HG02885 (cell line): Measurements from ENCODE around the gene S1PR5.
A peak's percentile ranks its signal among the peaks of the same experiment; 100 is the strongest.
"Not testable (repeated sequence)": the region's sequence is repeated elsewhere in the genome, so short reads cannot be mapped to it uniquely, and the experiment has no call there.

Source experiments
- ATAC-seq: cut with Tn5 transposase; IDR thresholded peaks from one replicate; pipeline ENCODE4 v1.9.1; 2021; ENCODE audit warnings: mild to moderate bottlenecking; ENCODE audit not compliant: unreplicated experiment, poor library complexity

The S1PR5 gene

DNA sequence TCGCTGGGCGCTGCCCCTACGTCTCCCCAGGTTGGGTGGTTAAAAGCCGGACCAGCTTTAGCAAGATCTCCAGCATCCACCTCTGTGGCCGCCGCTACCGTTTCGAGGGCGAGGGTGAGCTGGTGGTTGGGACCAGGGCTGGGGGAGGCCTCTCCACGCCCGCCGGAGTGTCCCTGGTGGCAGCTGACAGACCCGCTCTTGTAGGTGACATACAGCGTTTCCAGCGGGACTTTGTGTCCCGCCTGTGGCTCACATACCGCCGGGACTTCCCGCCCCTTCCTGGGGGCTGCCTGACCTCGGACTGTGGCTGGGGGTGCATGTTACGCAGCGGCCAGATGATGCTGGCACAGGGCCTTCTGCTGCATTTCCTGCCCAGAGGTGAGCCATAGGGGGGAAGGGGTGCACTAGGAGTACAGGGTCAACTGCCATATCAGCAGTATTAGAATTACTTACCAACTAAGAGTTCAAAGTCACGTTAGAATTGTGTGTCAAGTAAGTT is 27.6 kb upstream of the S1PR5 start:
- ATAC-seq: no peak

DNA sequence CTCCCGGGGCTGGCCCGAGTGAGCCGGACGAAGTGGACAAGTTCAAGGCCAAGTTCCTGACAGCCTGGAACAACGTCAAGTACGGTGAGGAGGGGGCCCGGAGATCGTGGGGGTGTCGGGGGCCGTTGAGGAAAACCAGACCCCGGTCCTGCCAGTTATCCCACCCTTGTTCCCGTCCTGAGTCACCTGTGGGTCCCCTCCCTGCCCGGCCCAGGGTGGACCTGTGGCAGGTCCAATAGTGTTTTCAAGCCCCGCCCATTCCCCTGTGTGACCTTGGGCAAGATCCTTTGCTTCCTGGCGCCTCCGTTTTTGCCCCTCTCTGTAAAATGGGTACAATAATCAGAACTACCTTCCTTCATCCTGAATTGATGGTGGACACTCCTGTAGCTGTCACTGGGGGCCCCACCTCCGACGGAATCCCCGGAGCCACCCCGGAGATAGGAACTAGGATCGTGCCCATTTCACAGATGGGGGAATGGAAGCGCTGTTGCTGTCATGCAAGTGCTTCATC is 27.1 kb upstream of the S1PR5 start:
- ATAC-seq: no peak

DNA sequence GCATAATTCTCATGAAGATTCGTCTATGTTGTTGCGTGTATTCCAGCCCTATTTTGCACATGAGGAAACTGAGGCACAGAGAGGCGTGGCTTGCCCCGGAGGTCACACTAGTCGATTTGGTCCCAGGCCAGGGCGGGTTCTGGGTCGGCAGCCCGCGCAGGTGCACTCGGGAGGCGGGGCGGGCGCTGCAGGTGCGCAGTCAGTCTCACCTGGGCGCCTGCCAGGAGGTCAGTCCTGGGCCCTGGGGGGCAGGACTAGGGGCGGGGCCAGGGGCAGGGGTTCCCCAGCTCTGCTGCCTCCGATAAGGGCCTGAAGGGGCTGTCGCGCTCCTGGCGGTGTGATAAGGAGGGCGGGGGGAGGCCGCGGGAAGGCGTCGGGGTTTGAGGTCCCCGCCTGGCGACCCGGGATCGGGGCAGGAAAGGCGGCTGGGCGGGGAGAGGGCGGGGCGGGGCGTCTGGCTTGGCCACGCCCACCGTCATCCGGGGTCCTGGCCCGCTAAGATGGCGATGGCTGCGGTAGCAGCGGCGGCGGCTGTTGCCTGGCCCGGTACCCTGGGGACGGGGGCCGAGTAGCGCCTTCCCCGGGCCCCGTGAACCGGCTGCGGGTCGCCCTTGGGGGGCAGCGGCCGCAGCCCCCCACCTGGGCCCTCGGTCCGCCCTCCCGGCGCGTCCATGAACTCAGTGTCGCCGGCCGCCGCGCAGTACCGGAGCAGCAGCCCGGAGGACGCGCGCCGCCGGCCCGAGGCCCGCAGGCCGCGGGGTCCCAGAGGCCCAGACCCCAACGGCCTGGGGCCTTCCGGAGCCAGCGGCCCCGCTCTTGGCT is 26.4 kb upstream of the S1PR5 start, which contains the start of gene ATG4D:
ATG4D (plus strand) TSS at position 485 of the 822 bp plus-strand sequence; CDS start at position 672, 187 bp downstream.
- peak; percentile 79 for ATAC-seq

DNA sequence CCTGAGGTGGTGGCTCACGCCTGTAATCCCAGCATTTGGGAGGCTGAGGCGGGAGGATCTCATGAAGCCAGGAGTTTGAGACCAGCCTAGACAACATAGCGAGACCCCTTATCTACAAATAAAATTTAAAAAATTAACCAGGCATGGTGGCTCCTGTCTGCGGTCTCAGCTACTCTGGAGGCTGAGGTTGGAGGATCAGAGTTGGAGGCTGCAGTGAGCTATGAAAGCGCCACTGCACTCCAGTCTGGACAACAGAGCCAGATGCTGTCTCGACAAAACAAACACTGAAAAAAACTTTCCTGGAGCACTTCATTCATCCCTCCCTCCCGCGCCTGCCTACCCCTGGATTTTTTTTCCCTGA is 25.8 kb upstream of the S1PR5 start:
- ATAC-seq: no peak

DNA sequence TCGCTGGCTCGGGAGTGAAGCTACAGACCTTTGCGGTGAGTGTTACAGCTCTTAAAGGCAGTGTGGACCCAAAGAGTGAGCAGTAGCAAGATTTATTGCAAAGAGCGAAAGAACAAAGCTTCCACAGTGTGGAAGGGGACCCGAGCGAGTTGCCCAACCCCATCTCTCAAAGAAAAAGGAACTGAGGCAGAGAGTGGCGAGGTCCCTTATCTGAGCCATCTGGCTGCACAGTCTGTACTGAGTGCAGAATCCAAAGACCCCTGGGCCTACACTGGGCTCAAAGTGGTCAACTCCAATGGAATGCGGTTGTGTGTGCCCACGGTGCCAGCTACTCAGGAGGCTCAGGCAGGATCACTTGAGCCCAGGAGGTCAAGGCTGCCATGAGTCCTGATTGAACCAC is 21.8 kb upstream of the S1PR5 start:
- not testable (repeated sequence) for ATAC-seq

DNA sequence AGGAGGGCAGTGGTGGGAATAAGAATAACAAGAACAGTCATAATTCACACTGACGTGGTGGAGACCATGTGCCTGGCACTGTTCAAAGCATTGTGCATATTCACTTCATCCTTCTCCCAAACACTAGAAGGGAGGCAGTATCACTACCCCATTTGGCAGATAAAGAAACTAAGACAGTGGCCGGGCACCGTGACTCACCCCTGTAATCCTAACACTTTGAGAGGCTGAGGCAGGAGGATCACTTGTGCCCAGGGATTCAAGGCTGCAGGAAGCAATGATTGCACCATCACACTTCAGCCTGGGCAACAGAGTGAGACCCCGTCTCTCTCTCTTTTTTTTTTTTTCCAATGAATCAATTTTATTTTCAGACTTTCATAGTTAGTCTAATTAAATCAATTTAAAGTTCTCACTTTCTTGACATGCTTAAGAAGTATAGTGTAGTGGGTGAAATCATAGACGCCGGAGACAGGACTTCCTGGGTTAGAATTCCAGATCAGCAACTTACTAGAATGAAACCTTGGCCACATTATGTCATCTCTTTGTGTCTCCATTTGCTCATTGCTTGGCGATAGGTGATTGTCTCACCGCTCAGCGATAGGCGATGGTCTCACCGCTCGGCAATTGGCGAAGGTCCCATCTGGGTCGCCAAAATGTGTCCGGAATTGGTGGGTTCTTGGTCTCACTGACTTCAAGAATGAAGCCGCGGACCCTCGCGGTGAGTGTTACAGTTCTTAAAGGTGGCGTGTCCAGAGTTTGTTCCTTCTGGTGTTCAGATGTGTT is 21.1 kb upstream of the S1PR5 start:
- no peak for ATAC-seq

DNA sequence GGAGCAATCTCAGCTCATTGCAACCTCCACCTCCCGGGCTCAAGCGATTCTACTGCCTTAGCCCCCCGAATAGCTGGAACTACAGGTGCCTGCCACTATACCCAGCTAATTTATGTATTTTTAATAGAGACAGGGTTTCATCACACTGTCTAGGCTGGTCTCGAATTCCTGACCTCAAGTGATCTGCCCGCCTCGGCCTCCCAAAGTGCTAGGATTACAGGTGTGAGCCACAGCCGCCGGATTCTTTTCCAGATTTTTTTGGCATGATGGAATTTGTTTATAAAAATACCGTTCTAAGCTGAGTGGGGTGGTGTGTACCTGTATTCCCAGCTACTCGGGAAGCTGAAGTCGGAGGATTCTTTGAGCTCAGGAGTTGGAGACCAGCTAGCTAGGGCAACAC is 20.4 kb upstream of the S1PR5 start:
- ATAC-seq: no peak

DNA sequence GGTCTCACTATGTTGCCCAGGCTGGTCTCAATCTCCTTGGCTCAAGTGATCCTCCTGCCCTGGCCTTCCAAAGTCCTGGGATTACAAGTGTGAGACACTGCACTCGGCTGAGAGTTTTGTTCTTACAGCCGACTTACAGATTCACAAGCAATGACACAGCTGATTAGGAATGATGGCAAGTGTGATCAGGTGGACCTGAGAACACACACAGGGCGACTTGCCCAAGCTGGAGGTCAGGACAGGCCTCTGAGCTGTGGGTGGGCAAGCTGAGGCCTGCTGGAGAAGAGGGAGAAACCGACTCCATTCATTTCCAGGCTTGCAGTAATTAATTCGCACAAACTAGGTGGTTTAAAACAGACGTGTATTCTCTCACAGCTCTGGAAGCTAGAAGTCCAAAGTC is 18.4 kb upstream of the S1PR5 start:
- ATAC-seq: no peak

DNA sequence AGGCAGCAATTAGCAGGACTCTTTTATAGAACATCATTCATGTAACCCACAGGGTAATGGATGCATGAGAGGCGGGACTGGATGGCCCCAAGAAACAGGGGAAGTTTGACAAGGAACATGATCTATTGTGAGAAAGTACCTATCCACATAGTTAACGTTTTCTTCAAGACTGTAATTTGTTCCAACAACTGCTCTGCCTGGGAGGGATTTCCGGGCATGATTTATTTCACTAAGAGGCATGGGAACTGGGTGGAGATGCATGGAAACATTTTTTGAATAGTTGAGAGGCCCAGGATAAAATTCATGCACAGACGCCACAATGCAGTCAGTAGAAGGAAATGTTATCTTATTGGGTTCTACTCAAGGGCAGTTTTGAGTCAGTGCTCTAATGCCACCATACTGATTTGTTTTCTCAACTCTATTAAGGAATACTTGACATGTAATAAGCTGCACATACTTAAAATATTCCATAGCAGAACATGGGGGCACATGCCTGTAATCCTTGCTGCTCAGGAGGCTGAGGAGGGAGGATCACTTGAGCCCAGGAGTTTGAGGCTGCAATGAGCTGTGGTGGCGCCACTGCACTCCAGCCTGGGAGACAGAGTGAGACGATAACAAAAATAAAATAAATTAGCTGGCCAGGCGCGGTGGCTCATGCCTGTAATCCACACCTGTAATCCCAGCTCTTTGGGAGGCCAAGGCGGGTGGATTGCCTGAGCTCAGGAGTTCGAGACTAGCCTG is 16.6 kb upstream of the S1PR5 start:
- no peak for ATAC-seq

DNA sequence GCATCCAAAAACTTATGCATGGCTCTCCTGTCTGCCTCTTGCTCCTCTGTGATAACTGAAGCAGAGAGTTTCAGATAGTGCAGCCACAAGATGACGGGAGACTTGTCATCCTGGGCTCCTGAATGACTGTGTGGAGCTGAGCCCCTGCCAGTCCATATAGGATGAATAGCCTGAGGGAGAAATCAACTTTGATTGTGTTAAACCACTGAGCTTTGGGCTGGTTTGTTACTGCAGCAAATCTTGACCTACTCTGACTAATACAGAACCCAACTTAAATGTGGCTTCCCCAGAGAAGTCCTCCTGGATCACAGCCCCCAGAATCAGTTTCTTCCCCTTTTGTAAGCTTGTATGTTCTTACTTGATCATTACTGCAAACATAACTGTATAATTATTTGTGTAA is 15.2 kb upstream of the S1PR5 start:
- ATAC-seq: no peak

DNA sequence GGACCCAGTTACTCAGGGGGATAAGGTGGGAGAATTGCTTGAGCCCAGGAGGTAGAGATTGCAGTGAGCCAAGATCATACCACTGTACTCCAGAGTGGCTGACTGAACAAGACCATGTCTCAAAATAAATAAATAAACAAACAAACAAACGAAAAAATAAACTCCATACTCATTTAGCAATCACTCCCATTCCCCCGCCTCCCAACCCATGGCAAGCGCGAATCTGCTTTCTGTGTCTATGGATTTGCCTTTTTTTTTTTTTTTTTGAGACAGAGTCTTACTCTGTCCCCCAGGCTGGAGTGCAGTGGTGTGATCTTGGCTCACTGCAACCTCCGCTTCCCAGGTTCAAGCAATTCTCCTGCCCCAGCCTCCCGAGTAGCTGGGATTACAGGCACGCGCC is 9.6 kb upstream of the S1PR5 start:
- not testable (repeated sequence) for ATAC-seq

DNA sequence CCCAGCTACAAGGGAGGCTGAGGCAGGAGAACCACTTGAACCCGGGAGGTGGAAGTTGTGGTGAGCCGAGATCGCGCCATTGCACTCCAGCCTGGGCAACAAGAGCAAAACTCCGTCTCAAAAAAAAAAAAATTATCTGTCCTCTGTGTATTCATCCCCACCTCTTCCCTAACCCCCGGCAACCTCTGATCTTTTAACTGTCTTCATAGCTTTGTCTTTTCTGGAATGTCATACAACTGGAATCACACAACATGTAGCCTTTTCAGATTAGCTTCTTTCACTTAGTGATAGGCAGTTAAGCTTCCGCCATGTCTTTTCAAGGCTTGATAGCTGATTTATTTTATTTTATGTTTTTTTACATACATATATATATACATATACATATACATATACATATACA is 8.4 kb upstream of the S1PR5 start:
- no peak for ATAC-seq

DNA sequence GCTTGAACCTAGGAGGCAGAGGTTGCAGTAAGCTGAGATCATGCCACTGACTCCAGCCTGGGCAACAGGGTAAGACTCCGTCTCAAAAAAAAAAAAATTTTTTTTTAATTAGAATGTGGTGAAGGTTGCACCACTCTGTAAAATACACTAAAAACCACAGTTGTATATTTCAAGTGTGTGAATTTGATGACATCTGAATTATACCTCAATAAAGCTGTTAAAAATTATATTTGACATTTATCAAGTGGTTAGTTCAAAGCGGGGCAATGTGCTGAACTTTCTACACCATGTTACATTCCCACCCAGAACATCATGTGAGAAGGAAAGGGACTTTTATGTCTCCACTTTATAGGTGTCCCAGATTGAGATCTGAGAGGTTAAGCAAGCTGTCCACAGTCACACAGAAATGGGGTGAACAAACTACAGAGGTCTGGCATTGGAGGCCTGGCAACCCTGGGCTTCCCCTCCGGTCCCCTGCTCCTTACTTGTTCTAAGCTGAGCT is 5.9 kb upstream of the S1PR5 start:
- ATAC-seq: no peak

DNA sequence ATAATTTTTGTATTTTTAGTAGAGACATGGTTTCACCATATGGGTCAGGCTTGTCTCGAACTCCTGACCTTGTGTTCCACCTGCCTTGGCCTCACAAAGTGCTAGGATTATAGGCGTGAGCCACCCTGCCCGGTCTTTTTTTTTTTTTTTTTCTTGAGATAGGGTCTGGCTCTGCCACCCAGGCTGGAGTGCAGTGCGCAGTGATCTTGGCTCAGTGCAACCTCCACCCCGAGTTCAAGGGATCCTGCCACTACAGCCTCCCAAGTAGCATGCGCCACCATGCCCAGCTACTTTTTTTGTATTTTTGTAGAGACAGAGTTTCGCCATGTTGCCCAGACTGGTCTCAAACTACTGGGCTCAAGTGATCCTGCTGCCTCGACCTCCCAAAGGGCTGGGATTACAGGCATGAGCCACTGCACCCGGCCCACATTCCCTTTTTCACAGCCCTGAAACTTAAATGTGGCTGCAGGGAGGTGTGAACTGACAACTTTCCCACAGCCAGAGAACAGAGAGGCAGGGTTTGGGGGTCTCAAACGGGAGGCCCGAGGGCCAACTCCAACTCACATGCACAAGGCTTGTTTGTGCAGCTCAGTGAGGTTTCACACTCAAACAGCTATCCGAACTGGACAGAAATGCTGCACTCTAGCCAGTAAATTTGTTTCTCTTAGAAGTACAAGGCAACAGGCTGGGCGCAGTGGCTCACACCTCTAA is 4.4 kb upstream of the S1PR5 start:
- ATAC-seq: no peak

DNA sequence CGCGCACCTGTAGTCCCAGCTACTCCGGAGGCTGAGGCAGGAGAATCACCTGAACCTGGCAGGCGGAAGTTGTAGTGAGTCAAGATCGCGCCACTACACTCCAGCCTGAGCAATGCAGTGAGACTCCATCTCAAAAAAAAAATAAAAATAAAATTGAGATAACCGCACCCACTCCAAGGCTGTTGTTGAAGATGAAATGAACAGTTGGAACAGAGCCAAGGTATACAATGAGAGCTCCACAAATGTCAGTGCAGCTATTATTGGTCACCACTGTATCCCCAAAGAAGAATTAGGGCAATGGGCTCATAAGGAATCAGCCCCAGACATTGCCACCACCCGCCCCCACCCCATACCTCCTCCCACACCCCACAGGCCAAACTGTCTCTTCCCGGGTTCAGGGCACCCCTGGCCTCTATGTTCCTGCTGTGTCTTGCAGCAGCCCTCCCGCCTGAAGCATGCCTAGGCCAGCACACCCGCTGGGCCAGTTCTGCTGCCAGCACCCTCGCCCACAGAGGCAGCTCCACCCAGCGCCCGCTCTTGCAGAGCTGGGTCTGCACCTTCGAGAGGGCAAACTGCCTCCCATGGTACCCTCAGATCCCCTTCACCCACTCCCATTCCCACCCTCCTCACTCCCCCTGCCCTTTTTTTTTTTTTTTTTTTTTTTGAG is 3.5 kb upstream of the S1PR5 start:
- ATAC-seq: no peak

DNA sequence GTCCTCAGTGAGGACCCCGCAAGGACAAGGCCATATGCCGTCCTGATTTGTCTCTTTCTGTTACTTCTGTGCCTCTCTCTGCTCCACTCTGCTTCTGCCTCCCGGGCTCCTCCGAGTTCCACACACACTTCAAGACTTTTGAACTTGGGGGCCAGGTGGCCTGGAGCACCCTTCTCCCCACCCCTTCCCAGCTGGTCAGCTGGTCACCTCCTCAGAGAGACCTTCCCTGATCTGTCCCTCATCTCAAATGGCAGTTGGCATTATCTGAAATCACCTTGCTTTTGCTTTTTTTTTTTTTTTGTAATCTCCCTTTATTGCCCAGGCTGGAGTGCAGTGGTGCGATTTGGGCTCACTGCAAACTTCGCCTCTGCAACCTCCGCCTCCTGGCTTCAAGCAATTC is 2.2 kb upstream of the S1PR5 start:
- no peak for ATAC-seq

DNA sequence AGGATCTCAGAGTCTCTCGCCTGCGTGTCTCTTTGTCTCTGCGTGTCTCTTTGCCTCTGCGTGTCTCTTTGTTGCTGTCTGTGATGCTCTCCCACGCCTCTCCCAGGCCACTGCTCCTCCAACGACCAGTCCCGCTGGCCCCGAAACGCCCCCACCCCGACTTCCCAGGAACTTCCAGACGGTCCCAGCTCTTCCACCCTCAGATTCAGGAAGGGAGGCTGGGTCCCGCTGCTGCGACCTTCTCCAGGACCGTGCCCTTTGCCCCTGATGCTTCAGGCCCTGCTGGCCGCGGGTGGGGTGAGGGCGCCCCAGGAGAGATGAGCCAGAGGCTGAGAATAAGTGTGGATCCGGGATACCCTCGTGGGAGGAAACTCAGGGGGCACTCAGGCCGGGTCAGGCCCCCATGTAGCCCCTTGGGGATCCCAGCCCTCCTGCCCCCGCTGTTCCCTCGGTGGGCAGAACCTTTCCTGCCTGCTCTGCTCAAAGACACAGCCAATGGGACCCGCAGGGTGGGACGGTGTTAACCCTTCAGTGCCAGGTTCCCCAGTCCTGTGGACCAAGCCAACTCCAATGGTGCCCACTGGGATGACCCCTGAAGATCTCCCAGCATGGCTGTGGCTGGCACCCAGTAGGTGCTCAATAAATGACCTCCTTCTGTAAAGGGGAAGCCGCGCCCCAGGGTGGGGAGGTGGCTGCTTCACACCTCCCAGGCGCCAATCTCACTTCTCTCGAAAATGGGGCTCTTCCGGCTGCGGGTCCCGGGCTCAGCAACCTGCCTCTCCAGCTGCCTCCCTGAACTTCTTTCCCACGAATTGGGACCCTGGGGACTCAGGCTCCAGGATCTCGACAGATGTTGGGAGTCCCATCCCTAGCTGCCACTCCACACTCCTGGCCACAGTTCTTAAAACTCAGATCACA is 1.5 kb upstream of the S1PR5 start:
- ATAC-seq: no peak

DNA sequence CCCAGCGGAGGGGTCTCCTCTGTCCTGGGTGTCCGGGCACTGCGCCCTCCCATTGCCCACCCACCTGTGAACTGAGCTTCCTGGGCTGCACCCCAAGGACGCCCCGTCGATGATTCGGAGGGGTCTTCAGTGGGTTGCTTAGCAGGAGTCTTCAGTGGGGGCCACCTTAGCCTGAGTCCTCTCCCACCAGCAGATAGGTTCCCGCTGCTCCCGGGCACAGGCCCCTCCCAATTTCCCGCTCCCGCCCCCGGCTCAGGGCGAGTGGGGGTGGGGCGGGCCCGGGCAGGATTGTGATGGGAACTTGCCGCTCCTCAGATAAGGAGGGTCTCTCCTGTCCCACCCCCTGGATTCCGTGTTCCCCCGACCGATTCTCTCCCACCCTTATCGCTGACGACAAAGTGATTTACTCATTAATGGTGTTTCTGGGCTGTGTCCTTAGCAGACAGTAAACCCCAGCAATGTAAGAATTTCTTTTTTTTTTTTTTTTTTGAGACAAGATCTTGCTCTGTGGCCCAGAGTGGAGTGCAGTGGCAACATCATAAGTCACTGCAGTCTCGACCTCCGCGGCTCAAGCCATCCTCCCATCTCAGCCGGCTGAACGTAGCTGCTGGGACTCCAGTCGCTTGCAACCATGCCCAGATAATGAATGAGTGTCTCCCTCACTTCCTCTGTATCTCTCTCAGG is 655 bp upstream of the S1PR5 start:
- ATAC-seq: no peak
